ENCODE results near the gene FABP3.

DNA sequence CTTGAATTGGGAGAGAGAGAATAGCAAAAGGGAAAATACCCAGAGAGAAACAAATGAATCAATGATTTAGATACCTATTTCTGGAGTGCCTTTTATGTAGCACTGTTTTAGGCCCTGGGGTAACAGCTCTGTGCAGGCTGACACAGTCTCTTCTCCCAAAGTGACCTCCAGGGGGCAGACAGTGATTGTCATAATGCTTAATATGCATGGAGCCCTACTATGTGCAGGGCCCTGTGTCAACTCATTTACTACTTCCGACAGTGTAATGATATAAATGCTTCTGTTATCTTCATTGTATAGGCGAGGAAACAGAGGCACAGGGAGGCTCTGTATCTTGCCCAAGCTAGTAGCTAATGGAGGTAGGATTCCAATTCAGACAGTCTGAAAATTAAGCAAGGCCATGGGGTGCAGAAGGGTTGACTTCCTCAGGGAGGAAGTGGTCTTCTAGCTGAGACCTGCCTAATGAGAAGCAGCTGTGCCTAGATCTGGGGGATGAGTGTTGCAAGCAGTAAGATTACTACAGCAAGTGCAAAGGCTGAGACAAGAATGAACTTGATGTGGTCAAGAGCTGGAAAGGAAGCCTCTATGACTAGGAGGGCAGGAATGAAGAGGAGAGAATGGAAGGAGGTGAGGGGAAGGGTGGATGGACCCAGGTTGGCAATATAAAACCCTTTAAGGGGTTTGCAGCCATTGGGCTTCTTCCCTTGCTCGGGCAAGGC is 23.9 kb upstream of the FABP3 start:
- TF ChIP-seq, protein P1, sequence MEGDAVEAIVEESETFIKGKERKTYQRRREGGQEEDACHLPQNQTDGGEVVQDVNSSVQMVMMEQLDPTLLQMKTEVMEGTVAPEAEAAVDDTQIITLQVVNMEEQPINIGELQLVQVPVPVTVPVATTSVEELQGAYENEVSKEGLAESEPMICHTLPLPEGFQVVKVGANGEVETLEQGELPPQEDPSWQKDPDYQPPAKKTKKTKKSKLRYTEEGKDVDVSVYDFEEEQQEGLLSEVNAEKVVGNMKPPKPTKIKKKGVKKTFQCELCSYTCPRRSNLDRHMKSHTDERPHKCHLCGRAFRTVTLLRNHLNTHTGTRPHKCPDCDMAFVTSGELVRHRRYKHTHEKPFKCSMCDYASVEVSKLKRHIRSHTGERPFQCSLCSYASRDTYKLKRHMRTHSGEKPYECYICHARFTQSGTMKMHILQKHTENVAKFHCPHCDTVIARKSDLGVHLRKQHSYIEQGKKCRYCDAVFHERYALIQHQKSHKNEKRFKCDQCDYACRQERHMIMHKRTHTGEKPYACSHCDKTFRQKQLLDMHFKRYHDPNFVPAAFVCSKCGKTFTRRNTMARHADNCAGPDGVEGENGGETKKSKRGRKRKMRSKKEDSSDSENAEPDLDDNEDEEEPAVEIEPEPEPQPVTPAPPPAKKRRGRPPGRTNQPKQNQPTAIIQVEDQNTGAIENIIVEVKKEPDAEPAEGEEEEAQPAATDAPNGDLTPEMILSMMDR (IDR thresholded peaks at IDR 0.05) = no peak
- TF ChIP-seq POLR2A (IDR thresholded peaks at IDR 0.05) = no peak
